Mammary microvascular endothelial cell (primary cell): Measurements from ENCODE around the gene POLR1A. TPM values are rescaled to one million over a fixed set of nuclear protein-coding genes. Genes with fewer than 3 reads are reported as not detected.

ENCODE experiments used
- total RNA-seq: library from RNA; depleted of rRNA; stranded (reverse); fragments of >200 nt; gene quantifications from 2 replicates; pipeline ENCODE4 v1.2.3, GENCODE V29; 2015

Gene POLR1A
- 18.8 and 38.0 TPM in 2 replicates for total RNA-seq

DNA sequence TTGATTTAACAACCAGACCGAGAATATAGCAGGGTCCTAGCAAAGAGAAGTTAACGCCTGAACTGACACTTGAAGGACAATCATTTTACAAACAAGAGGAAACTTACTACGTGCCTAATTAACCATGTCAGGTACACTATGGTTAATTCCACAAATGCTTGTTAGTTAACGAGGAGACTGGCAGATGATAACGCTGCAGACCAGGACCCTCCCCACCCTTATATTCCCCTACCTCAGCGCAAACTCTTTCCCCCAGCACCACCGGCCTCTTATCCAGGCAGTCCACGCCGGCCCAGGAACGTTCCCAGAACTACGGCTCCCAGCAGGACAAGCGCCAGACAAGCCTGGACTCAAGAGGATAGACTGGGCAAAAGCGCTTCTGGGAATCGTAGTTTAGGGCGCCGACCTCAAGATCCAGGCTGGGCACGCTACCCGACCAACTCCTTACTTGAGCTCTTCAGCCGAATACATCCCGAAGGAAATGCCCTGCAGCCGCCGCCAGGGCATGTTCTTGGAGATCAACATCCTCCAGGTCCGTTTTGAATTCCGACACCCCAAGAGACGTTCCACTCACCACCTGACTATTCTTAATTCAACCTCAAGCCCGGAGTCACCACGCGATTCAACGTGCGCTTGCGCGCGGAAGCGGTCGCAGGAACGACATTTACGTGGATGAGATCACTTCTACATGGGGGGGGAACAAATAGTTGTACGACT is at the start of gene POLR1A:
Gene POLR1A, minus strand, starts transcription at position 635 of the 717 bp plus-strand sequence. Its CDS starts 110 bp downstream, at position 525.

DNA sequence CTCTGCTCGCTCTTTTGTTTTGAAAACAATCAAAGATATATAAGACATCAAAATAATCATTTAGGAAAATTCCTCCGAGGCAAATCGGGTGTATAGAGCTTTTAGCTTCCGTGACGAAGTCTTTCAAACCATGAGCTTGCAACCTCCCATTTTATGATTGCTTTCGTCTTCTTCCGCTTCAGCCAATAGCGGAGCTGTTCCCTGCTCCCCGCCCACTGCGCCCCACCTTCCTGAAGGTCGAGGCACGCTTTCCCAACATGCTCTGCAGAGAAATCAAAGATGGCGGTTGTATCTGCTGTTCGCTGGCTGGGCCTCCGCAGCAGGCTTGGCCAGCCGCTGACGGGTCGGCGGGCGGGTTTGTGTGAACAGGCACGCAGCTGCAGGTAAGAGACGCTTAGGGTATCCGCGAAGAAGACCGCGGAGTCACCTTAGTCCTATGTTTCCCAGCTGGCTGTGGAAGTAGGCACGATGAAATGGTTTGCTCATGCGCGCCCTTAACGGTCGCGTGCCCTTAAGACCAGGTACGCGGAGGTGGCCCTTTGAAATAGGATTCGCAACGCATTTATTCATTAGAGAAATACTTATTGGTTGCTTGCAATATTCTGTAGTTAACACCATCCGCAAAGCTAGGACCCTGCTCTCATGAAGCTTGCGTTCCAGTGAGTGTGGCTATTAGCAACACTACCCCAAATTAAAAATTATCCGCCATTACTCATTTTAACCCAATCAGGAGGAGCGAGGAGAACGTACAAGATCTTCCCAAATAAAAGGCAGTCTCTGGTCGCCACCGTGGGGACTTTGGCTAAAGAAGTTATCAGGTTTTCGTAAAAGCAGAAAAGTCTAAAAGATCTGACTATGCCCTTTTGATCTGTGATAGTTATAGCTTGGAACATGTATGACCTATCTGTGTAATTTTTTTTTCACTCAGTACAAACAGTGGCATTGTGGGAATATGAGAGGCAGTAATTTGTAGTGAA is 571 bp upstream of the POLR1A start, which contains the start of gene PTCD3:
Gene PTCD3, plus strand, starts transcription at position 267 of the 977 bp plus-strand sequence. Its CDS starts 13 bp downstream, at position 280.

Other genes starting within 250 kb of the POLR1A start
- gene ST3GAL5, start 216.9 kb downstream of the POLR1A start, total RNA-seq, result 6.7 and 10.7 TPM in 2 replicates
- 48.6 and 56.4 TPM in 2 replicates for gene PTCD3, start 349 bp upstream of the POLR1A start, total RNA-seq
- 68.4 and 81.7 TPM in 2 replicates for gene IMMT, start 89.6 kb upstream of the POLR1A start, total RNA-seq
- gene MRPL35, start 93.6 kb upstream of the POLR1A start, total RNA-seq, result 38.2 and 53.8 TPM in 2 replicates
- gene REEP1, start 231.7 kb upstream of the POLR1A start, total RNA-seq, result 0.40 and 1.0 TPM in 2 replicates